ENCODE results near the gene CTBP2. TPM values are rescaled to one million over a fixed set of nuclear protein-coding genes. Genes with fewer than 3 reads are reported as not detected.
"Not testable (repeated sequence)": the region's sequence is repeated elsewhere in the genome, so short reads cannot be mapped to it uniquely, and the experiment has no call there.

Gene CTBP2
- total and polyA plus RNA-seq, 2 of the 13 experiments (the other 11 are each of a cell fraction or from before 2014, with no cell fraction given) = 0.08 TPM; not detected in 1

GRCh38 chr10:125151170-125151552 lies 9.2 kb downstream of the CTBP2 start (continued):
- no peak for TF ChIP-seq FOXO4 (CRISPR knock-in tag; conservative IDR thresholded peaks at IDR 0.05)
- no peak for TF ChIP-seq ZNF343 (CRISPR knock-in tag; IDR thresholded peaks at IDR 0.05)
- no peak for TF ChIP-seq ZNF598 (CRISPR knock-in tag; IDR thresholded peaks at IDR 0.05; ENCODE audit: borderline replicate concordance)
- no peak for TF ChIP-seq SETDB1 (CRISPR knock-in tag; IDR thresholded peaks at IDR 0.05; ENCODE audit: borderline replicate concordance)

- WGBS (ENCODE audit: low lambda C conversion rate) = 8% methylated on average over 8 of the region's 16 CpGs
- ATAC-seq; POLR2A ChIA-PET; H4K20me1 ChIP-seq (ENCODE audit: insufficient read depth, low read length); H3K79me2 ChIP-seq (ENCODE audit: insufficient read depth, low read length); H3K4me2 ChIP-seq (ENCODE audit: low read depth, low read length); CTCF ChIA-PET (ENCODE audit: low intra/inter-chr PET ratio, low total read pairs); FAIRE-seq; in situ Hi-C loops (cut with HindIII; ENCODE audit: extremely low pct_ligation_motif_present, low pct_unique_long_range_greater_than_20kb); H3K9ac ChIP-seq (ENCODE audit: insufficient read depth, low read depth, low read length); H3K4me1 ChIP-seq (ENCODE audit: insufficient read depth, low read length); H3K4me3 ChIP-seq (replicated peaks in 1 of 3; ENCODE audit: insufficient read depth in 1 of 3, low read depth in 2 of 3, low read length in 3 of 3); BruUV-seq (replicated peaks); H2AFZ ChIP-seq (ENCODE audit: low read length); H3K27ac ChIP-seq (ENCODE audit: extremely low read length, insufficient read depth, low read length); H3K36me3 ChIP-seq (replicated peaks in 1 of 2; ENCODE audit: control insufficient read depth in 1 of 2, insufficient read depth in 2 of 2, low read length in 2 of 2); H3K9me3 ChIP-seq (ENCODE audit: low read length); DNase-seq (ENCODE audit: low spot score); intact Hi-C loops (cut with micrococcal nuclease; ENCODE audit: unreplicated experiment): not testable (repeated sequence)
- H3K27me3 ChIP-seq (ENCODE audit: control insufficient read depth in 1 of 2, insufficient read depth in 2 of 2, low read length in 2 of 2) = peaks cover 19 to 70% of the 10 kb centered on the region in 2 experiments; a peak in 4 of 5 replicates
Observed at GRCh38 chr10:125150376-125151083, 9.8 kb downstream of the CTBP2 start.

GRCh38 chr10:125149680-125150047 lies 10.7 kb downstream of the CTBP2 start:
- no TSS peak for BruUV-seq (replicated peaks)
- Histone ChIP-seq H4K20me1 (ENCODE audit: insufficient read depth, low read length) (no peaks in the 10 kb centered on the region), H3K79me2 (ENCODE audit: insufficient read depth, low read length) (no peaks in the 10 kb centered on the region), H3K27me3 (ENCODE audit: control insufficient read depth in 1 of 2, insufficient read depth in 2 of 2, low read length in 2 of 2) (peaks cover 17 to 68% of the 10 kb centered on the region in 2 experiments; a peak in 4 of 5 replicates), H3K4me2 (ENCODE audit: low read depth, low read length) (no peak overlapping the region), H3K4me3 (replicated peaks in 1 of 3; ENCODE audit: insufficient read depth in 1 of 3, low read depth in 2 of 3, low read length in 3 of 3) (no peak overlapping the region), H3K9me3 (ENCODE audit: low read length) (no peaks in the 10 kb centered on the region), H3K9ac (ENCODE audit: insufficient read depth, low read depth, low read length) (no peak overlapping the region), H3K4me1 (ENCODE audit: insufficient read depth, low read length) (no peaks in the 10 kb centered on the region), H3K27ac (ENCODE audit: extremely low read length, insufficient read depth, low read length) (no peak overlapping the region), H3K36me3 (replicated peaks in 1 of 2; ENCODE audit: control insufficient read depth in 1 of 2, insufficient read depth in 2 of 2, low read length in 2 of 2) (no peaks in the 10 kb centered on the region), H2AFZ (ENCODE audit: low read length) (no peak overlapping the region)
- FAIRE-seq (no peak), ATAC-seq (no peak), DNase-seq (ENCODE audit: low spot score) (no peak)
- in situ Hi-C loops (cut with HindIII; ENCODE audit: extremely low pct_ligation_motif_present, low pct_unique_long_range_greater_than_20kb) = no loop called here
- ChIA-PET POLR2A (no interaction called here), CTCF (ENCODE audit: low intra/inter-chr PET ratio, low total read pairs) (no interaction called here)
- 22% methylated on average over 7 of the region's 7 CpGs for WGBS (ENCODE audit: low lambda C conversion rate)
- intact Hi-C loops (cut with micrococcal nuclease; ENCODE audit: unreplicated experiment) = no loop called here
- TF ChIP-seq CSRNP2 (CRISPR knock-in tag; conservative IDR thresholded peaks at IDR 0.05; ENCODE audit: low read depth) (no peak), MAX (IDR thresholded peaks at IDR 0.05) (no peak), ZNF687 (CRISPR knock-in tag; IDR thresholded peaks at IDR 0.05) (no peak)

Measured in HepG2 (cell line).